HT-29 (cell line): ENCODE data around the gene OR6N1. TPM values are rescaled to one million over a fixed set of nuclear protein-coding genes. Genes with fewer than 3 reads are reported as not detected.

Experiments
- DNase-seq: peaks from one replicate; pipeline ENCODE4 v3.0.0-alpha.2; 2015; ENCODE audit warnings: low spot score
- total RNA-seq: library from RNA; depleted of rRNA; stranded (reverse); fragments of >200 nt; shearing (Covaris generic); gene quantifications from 2 replicates; pipeline ENCODE4 v1.2.3, GENCODE V29; 2014; rRNA removed

The OR6N1 gene
- not detected in 2 replicates for total RNA-seq

DNA sequence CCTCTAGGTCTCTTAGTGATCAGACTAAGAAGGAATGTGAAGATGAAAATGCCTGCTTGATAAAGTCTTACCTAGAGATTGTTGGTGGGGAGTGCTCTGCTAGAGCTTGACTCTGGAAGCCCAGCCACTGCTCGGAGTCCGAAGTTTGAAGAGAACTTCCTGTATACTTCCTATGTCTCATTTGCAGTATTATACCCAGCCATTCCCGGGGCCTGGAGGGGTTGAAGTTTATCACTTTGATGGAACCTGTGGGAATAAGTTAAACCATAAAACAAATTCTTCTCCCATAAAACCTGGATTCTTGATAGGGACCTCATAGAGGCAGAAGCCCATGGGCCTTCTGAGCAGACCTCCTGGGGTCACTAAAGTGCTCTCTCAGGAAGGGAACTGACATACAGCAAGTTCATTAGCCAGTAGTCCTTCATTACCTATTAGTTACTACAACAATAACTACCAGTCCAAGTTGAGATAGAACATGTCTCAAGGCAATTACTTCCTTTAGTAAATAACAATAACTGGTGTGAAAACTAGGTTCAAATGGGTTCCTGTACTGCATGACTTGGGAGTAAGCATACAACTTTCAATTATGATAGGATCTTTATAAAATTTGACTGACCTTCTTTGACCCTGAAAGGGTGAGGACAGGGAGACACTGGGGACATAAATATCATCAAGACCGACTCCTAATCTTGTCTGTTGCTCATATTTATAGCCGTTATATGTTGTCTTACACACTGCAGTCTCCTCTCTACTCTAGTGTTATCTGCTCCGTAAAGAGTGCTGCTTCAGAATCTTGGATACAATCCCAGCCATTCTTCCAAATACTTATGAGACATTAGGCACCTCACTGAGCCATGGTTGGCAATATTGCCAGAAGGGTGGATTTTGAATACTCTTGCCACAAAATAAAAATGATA is at the start of gene OR6N1:
Gene OR6N1, minus strand, starts transcription at position 246 of the 917 bp plus-strand sequence. CDS start 5,513 bp downstream, outside the sequence.
- no peak for DNase-seq

- no peak for DNase-seq
Observed at GRCh38 chr1:158821723-158822122, 49.7 kb upstream of the OR6N1 start.

DNA sequence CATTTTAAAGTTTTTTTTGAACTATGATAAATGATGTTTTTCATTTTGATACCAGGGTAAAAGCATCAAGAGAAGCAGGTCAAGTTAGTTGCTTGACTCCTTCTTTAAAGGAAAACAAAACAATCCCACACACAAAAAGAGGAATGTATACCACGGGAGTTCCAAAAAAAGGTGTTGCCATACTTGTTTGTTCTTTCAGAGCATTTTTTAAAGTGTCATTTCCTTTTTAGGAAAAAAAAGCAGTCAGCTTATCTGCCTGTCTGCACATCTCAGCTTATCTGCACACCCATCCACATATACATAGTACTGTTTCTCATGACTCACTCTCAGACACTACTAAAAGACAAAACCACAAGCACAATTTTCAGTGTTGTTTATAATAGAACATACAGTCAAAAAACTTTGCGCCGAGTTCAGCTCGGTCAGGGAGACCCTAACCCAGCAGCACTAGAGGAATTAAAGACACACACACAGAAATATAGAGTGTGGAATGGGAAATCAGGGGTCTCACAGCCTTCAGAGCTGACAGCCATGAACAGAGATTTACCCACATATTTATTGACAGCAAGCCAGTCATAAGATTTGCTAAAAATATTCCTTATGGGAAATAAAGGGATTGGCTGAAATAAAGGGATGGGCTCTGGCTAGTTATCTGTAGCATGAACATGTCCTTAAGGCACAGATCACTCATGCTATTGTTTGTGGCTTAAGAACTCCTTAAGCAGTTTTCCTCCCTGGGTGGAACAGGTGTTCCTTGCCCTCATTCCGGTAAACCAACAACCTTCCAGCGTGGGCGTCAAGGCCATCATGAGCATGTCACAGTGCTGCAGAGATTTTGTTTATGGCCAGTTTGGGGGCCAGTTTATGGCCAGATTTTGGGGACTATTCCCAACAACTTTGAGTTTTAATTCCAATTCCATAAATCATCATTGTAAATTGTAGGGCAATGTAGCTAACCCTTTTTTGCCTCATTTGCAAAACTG is 47.8 kb upstream of the OR6N1 start:
- no peak for DNase-seq

DNA sequence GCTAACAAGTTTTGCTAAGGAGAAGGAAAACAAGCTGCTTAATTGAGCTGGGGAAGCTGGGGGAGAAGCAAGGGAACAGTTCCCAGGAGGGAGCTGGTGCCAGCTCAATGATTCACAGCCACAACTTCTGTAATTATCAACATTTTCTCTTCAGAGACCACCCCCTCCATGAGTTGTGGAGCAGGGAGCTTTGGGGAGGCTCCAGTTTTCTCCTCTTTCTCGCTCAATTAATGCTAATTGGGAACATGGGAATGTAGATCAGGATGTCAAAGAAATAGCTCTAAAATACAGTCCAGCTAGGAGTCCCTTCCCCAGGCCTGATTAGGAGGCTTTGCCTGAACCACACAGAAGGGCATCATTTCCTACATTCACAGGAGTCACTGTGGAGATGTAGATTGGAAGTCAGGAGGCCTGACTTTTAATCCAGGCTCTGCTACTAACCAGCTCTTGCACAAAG is 47.0 kb upstream of the OR6N1 start:
- DNase-seq = no peak

DNA sequence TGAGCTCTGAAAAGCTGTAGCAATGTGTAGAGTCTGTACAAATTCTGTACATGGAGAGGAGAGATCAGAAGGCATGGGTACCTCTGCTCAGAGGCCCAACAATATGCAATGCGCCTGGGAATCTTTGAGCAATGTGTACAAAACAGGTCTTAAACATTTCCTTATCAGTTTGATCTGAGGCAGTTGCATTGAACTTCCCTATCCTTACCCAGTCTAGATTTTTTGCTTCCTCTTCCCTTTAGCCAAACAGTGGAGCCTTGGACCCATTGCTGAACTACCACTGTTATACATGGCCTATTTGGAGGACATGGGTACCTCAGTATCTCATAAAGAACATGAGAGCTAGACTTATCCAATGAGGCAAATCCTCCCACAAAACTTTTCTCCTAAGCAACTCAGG is 46.6 kb upstream of the OR6N1 start:
- DNase-seq = no peak

GRCh38 chr1:158814970-158815369 is 43.0 kb upstream of the OR6N1 start:
- no peak for DNase-seq

- DNase-seq = no peak
Observed at GRCh38 chr1:158813164-158813563, 41.2 kb upstream of the OR6N1 start.

DNA sequence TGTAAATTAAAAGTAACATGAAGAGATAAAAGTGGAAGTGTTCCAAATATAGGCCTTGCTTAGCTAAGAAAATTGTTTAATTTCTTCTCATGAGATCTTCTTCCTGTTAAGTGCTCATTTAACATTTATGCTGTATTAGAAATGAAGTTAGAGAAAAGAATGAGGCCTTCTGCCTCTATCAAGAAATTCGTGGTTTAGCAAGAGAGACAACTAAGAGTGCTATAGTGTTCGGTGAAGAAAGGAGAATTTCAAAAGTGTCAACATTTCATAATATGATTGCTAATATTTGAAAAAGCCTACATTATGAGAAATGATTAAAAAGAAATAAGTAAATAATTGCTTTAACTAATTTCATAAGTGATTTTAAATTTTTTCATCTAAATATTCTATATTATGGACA is 40.3 kb upstream of the OR6N1 start:
- no peak for DNase-seq

GRCh38 chr1:158810311-158810710 is 38.3 kb upstream of the OR6N1 start:
- DNase-seq = no peak

GRCh38 chr1:158809862-158810261 is 37.9 kb upstream of the OR6N1 start:
- no peak for DNase-seq

DNA sequence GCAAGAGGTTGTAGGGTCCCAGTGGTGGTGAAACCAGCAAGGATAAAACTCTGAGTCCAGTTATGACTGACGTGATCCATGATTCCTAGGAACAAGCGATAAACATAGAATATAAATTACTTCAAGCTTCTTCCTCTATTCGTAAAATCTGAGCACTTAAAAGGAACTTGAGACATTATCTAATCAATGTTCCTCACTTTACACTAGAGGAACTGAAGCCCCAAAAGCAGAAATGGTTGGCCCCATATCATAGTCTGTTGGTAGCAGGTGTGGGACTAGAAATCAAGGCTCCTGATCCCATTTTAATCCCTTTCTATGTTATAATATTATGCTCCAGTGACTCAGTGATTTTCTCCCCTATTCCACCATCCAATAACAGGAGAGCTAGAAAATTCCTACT is 37.3 kb upstream of the OR6N1 start:
- DNase-seq = no peak

GRCh38 chr1:158806916-158807536 is 35.0 kb upstream of the OR6N1 start:
- no peak for DNase-seq

DNA sequence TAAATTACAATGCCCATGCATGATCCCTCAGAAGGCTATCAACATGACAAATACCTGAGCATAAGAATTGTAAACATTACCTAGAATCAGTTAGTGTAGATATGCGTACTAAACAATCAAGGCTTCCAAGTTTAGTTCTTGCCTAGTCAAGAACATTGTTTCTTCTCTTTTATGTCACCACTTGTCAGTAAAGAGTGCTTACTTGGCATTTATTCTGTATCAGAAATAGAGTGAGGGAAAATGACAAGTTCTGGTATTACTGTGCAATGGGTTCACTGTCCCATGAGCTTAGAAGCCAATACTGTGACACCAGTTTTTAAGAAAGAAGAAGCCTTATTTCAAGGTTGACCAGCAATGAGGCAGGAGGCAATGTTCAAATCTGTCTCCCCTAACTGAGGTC is 31.7 kb upstream of the OR6N1 start:
- no peak for DNase-seq

GRCh38 chr1:158801396-158801795 is 29.4 kb upstream of the OR6N1 start:
- DNase-seq = no peak

- DNase-seq = no peak
Observed at GRCh38 chr1:158800526-158800925, 28.5 kb upstream of the OR6N1 start.

- no peak for DNase-seq
Observed at GRCh38 chr1:158799689-158800088, 27.7 kb upstream of the OR6N1 start.

DNA sequence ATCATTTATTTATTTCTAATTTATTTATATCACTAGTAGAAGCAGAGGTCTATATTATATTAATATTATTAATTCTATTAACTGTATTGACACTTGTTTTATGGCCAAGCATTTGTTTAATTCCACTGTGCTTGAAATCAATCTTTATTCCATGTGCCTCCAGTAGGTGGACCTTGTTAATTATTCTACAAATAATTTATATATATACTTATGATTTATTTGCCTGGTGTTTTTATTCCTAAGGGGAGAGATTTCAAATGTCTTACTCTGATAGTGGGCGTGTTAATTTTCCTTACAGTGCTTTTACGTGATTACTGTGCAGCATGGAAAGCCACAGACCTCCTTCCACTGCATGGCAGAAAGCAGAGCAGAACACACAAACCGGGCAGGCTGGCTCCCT is 26.5 kb upstream of the OR6N1 start:
- no peak for DNase-seq

- no peak for DNase-seq
Observed at GRCh38 chr1:158794247-158794646, 22.3 kb upstream of the OR6N1 start.

DNA sequence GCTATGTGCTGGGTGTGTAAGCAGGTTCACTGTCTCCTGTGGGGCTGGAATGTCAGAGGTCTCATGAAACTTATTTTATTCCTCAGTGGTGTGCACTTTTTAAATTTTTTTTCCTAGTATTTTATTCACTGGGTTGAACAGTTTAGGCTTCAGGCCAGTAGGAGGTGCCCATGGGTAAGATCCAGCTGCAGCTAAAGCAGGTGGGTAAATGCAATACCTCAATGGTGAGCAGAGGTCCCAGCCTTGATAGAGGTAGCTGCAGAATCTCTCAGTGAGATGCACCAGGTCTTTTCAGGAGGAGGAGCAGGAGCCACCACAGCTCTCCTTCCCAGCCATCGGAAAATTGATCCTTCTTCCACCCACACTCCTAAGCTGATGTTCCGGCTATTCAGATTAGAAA is 21.6 kb upstream of the OR6N1 start:
- DNase-seq = no peak

- DNase-seq = no peak
Observed at GRCh38 chr1:158781104-158781503, 9.1 kb upstream of the OR6N1 start, which contains the start of gene OR6N2. Gene OR6N2 (minus strand): TSS chr1:158781204. CDS start chr1:158777635, 3,569 bp downstream.

GRCh38 chr1:158754420-158754819 is 17.6 kb downstream of the OR6N1 start, which contains the start of gene OR6K6:
Gene OR6K6 (plus strand): TSS chr1:158754720. CDS start chr1:158754888, 168 bp downstream.
- DNase-seq = no peak
